GM21423 (cell line): ENCODE results near the gene CC2D1A.

Source experiments
- ATAC-seq: cut with Tn5 transposase; IDR thresholded peaks from one replicate; pipeline ENCODE4 v1.9.1; 2021; ENCODE audit warnings: mild to moderate bottlenecking, moderate library complexity; ENCODE audit not compliant: unreplicated experiment

The CC2D1A gene

GRCh38 chr19:13876834-13877233, 29.2 kb upstream of the CC2D1A start, which contains the start of gene NANOS3:
NANOS3 (plus strand) TSS chr19:13877134; CDS start chr19:13877249, 115 bp downstream.
- no peak for ATAC-seq

GRCh38 chr19:13877303-13877702, 28.7 kb upstream of the CC2D1A start:
- ATAC-seq: no peak

- peak; percentile 73 for ATAC-seq
Observed at GRCh38 chr19:13880059-13881043, 25.6 kb upstream of the CC2D1A start.

- no peak for ATAC-seq
Observed at GRCh38 chr19:13881251-13881691, 24.7 kb upstream of the CC2D1A start.

- ATAC-seq: no peak
Observed at GRCh38 chr19:13881692-13882418, 24.1 kb upstream of the CC2D1A start.

GRCh38 chr19:13882419-13882795, 23.6 kb upstream of the CC2D1A start:
- no peak for ATAC-seq

GRCh38 chr19:13882836-13883235, 23.2 kb upstream of the CC2D1A start:
- no peak for ATAC-seq

GRCh38 chr19:13883516-13884064, 22.4 kb upstream of the CC2D1A start:
- no peak for ATAC-seq

GRCh38 chr19:13884726-13885591, 21.0 kb upstream of the CC2D1A start:
- ATAC-seq: no peak

- ATAC-seq: no peak
Observed at GRCh38 chr19:13885826-13886365, 20.1 kb upstream of the CC2D1A start.

- ATAC-seq: no peak
Observed at GRCh38 chr19:13887018-13887436, 19.0 kb upstream of the CC2D1A start.

GRCh38 chr19:13887517-13887916, 18.5 kb upstream of the CC2D1A start:
- ATAC-seq: no peak

- no peak for ATAC-seq
Observed at GRCh38 chr19:13888281-13888680, 17.7 kb upstream of the CC2D1A start.

GRCh38 chr19:13890136-13890535, 15.9 kb upstream of the CC2D1A start:
- ATAC-seq: no peak

GRCh38 chr19:13892870-13893269, 13.1 kb upstream of the CC2D1A start:
- no peak for ATAC-seq

GRCh38 chr19:13894552-13894951, 11.4 kb upstream of the CC2D1A start:
- ATAC-seq: no peak

- no peak for ATAC-seq
Observed at GRCh38 chr19:13896227-13896626, 9.8 kb upstream of the CC2D1A start.

GRCh38 chr19:13899393-13899792, 6.6 kb upstream of the CC2D1A start:
- ATAC-seq: no peak

- no peak for ATAC-seq
Observed at GRCh38 chr19:13899912-13900584, 6.0 kb upstream of the CC2D1A start.
